ENCODE measurements around the gene CFAP45. TPM values are rescaled to one million over a fixed set of nuclear protein-coding genes. Genes with fewer than 3 reads are reported as not detected.

CFAP45 gene
- total RNA-seq, 1 donor from 2014 or later: 1.7 TPM

DNA sequence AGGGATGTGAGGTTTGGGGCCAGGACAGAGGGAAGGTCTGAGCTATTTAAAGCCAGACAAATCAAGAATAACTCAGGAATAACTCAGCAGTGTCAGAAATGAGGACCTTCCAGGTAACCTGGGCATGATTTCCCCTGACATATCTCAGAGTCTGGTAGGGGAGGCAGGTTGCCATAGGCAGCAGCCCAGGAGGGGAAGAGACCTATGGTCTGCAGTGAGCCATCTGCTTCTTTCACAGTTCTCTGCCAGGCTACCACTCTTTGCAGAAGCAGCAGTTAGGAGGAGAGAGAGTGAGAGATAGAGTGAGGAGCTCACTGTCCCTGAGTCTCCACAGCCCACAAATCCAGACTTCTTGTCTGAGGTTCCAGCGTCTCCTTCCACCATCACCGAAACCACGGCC lies 31.2 kb downstream of the CFAP45 start:
- H3K4me1 Mint-ChIP-seq (ENCODE audit: low read depth): peaks cover 17% of the 10 kb centered on the region
- intact Hi-C loops (cut with micrococcal nuclease): no loop called here
- no peaks in the 10 kb centered on the region for H3K9me3 Mint-ChIP-seq
- H3K27me3 Mint-ChIP-seq (ENCODE audit: insufficient read depth): peaks cover 21% of the 10 kb centered on the region
- H3K4me3 Mint-ChIP-seq: no peak overlapping the region
- no peak overlapping the region for H3K27ac Mint-ChIP-seq
- no peaks in the 10 kb centered on the region for H3K36me3 Mint-ChIP-seq (ENCODE audit: low read depth)
- no peak for DNase-seq (ENCODE audit: low spot score)

GRCh38 chr1:159867664-159868026 lies 32.3 kb downstream of the CFAP45 start:
- Mint-ChIP-seq H3K27me3 (ENCODE audit: insufficient read depth) (peaks cover 21% of the 10 kb centered on the region), H3K9me3 (no peaks in the 10 kb centered on the region), H3K4me3 (no peak overlapping the region), H3K4me1 (ENCODE audit: low read depth) (peaks cover 17% of the 10 kb centered on the region), H3K27ac (no peak overlapping the region), H3K36me3 (ENCODE audit: low read depth) (no peaks in the 10 kb centered on the region)
- intact Hi-C loops (cut with micrococcal nuclease): no loop called here
- DNase-seq (ENCODE audit: low spot score): no peak

GRCh38 chr1:159866905-159867663 lies 32.9 kb downstream of the CFAP45 start:
- Mint-ChIP-seq H3K4me3 (no peak overlapping the region), H3K9me3 (no peaks in the 10 kb centered on the region), H3K27ac (no peak overlapping the region), H3K27me3 (ENCODE audit: insufficient read depth) (peaks cover 21% of the 10 kb centered on the region), H3K36me3 (ENCODE audit: low read depth) (no peaks in the 10 kb centered on the region), H3K4me1 (ENCODE audit: low read depth) (peaks cover 17% of the 10 kb centered on the region)
- no peak for DNase-seq (ENCODE audit: low spot score)
- intact Hi-C loops (cut with micrococcal nuclease): no loop called here

GRCh38 chr1:159866066-159866465 lies 33.9 kb downstream of the CFAP45 start:
- no peaks in the 10 kb centered on the region for H3K36me3 Mint-ChIP-seq (ENCODE audit: low read depth)

DNA sequence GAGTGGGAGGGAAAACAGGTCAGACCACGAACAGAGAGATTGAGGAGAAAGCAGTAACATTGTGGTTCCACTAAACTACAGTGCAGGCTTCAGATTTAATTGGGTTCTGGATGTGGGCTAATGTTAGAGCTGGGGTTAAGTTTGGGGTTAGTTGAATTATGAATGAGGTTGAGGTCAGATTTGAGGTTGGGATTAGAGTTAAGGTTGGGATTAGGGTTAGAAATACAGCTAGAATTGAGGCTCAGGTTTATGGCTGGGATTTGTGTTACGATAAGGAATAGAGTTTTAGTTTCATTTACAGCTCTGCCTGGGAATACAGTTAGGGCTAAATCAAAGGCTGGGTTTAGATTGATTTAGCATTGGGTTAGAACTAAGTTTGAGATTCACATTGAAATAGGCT lies 35.7 kb downstream of the CFAP45 start:
- H3K4me3 Mint-ChIP-seq: no peak overlapping the region
- no peaks in the 10 kb centered on the region for H3K36me3 Mint-ChIP-seq (ENCODE audit: low read depth)
- DNase-seq (ENCODE audit: low spot score): no peak
- H3K27ac Mint-ChIP-seq: no peak overlapping the region
- peaks cover 23% of the 10 kb centered on the region for H3K27me3 Mint-ChIP-seq (ENCODE audit: insufficient read depth)
- peaks cover 17% of the 10 kb centered on the region for H3K4me1 Mint-ChIP-seq (ENCODE audit: low read depth)
- H3K9me3 Mint-ChIP-seq: no peaks in the 10 kb centered on the region
- intact Hi-C loops (cut with micrococcal nuclease): no loop called here

More at GRCh38 chr1:159866066-159866465, 33.9 kb downstream of the CFAP45 start:
- intact Hi-C loops (cut with micrococcal nuclease): no loop called here
- H3K27me3 Mint-ChIP-seq (ENCODE audit: insufficient read depth): peaks cover 22% of the 10 kb centered on the region
- no peaks in the 10 kb centered on the region for H3K9me3 Mint-ChIP-seq
- H3K4me3 Mint-ChIP-seq: no peak overlapping the region
- H3K4me1 Mint-ChIP-seq (ENCODE audit: low read depth): peaks cover 17% of the 10 kb centered on the region
- no peak for DNase-seq (ENCODE audit: low spot score)
- no peak overlapping the region for H3K27ac Mint-ChIP-seq

GRCh38 chr1:159862557-159862956 lies 37.4 kb downstream of the CFAP45 start, which contains the start of gene VSIG8:
Gene VSIG8 (minus strand): TSS chr1:159862657. CDS start chr1:159862521, 136 bp downstream.
- no peaks in the 10 kb centered on the region for H3K9me3 Mint-ChIP-seq
- H3K27me3 Mint-ChIP-seq (ENCODE audit: insufficient read depth): peaks cover 18% of the 10 kb centered on the region
- intact Hi-C loops (cut with micrococcal nuclease): no loop called here
- H3K4me3 Mint-ChIP-seq: no peak within 1 kb of the TSS
- DNase-seq (ENCODE audit: low spot score): no peak
- peaks cover 12% of the 10 kb centered on the region for H3K4me1 Mint-ChIP-seq (ENCODE audit: low read depth)
- H3K36me3 Mint-ChIP-seq (ENCODE audit: low read depth): no peaks in the 10 kb centered on the region
- H3K27ac Mint-ChIP-seq: no peak within 1 kb of the TSS

GRCh38 chr1:159862031-159862430 lies 37.9 kb downstream of the CFAP45 start:
- H3K27me3 Mint-ChIP-seq (ENCODE audit: insufficient read depth): peaks cover 17% of the 10 kb centered on the region
- DNase-seq (ENCODE audit: low spot score): no peak
- H3K27ac Mint-ChIP-seq: no peak overlapping the region
- intact Hi-C loops (cut with micrococcal nuclease): no loop called here
- H3K4me1 Mint-ChIP-seq (ENCODE audit: low read depth): peaks cover 10% of the 10 kb centered on the region
- H3K36me3 Mint-ChIP-seq (ENCODE audit: low read depth): no peaks in the 10 kb centered on the region
- no peaks in the 10 kb centered on the region for H3K9me3 Mint-ChIP-seq
- no peak overlapping the region for H3K4me3 Mint-ChIP-seq

DNA sequence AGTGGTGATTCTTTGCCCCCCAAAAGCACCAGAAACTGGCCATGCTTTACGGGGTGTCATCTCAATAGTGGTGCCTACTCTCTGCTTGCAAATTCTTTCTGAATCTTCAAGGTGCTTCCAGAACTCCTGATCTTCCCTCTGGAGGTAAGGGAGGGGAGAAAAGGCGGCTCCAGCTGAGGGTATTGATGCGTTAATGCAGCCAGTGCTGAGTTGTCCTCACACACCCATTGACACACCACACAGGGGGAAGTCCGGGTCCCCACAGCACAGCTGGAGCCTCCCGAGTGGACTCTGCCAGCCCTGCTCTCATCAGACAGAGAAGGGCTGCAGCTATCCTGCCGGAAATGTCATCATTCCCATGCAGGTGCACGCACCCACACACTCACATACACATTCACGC lies 38.7 kb downstream of the CFAP45 start:
- Mint-ChIP-seq H3K27ac (no peak overlapping the region), H3K9me3 (no peaks in the 10 kb centered on the region), H3K4me3 (no peak overlapping the region), H3K36me3 (ENCODE audit: low read depth) (no peaks in the 10 kb centered on the region), H3K4me1 (ENCODE audit: low read depth) (peaks cover 2% of the 10 kb centered on the region), H3K27me3 (ENCODE audit: insufficient read depth) (peaks cover 14% of the 10 kb centered on the region)
- intact Hi-C loops (cut with micrococcal nuclease): no loop called here
- no peak for DNase-seq (ENCODE audit: low spot score)

DNA sequence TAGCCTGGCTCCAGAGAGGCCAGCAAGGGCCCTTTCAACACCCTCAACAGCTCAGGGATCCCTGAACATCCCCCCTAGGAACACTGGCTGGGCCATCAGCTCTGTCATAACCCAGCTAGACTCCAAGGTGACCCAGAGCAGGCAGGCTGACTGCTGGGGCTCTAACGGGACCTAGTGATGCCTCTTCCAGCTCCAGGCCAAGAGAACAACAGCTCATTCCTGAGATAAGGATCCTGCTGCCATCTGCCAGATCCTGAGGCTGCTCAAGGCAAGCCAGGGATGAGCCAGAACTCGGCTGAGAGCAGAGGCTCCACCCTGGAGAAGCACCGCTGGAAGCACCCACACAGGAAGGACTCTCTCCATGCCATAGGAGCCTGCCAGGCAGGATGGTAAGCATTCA lies 39.5 kb downstream of the CFAP45 start:
- DNase-seq (ENCODE audit: low spot score): no peak
- peaks cover under 1% of the 10 kb centered on the region for H3K4me1 Mint-ChIP-seq (ENCODE audit: low read depth)
- intact Hi-C loops (cut with micrococcal nuclease): no loop called here
- no peaks in the 10 kb centered on the region for H3K9me3 Mint-ChIP-seq
- H3K4me3 Mint-ChIP-seq: no peak overlapping the region
- no peaks in the 10 kb centered on the region for H3K36me3 Mint-ChIP-seq (ENCODE audit: low read depth)
- H3K27ac Mint-ChIP-seq: no peak overlapping the region
- H3K27me3 Mint-ChIP-seq (ENCODE audit: insufficient read depth): peaks cover 14% of the 10 kb centered on the region

- Mint-ChIP-seq H3K9me3 (no peaks in the 10 kb centered on the region), H3K27ac (no peak overlapping the region), H3K4me3 (no peak overlapping the region), H3K27me3 (ENCODE audit: insufficient read depth) (peaks cover 14% of the 10 kb centered on the region), H3K4me1 (ENCODE audit: low read depth) (peaks cover 6% of the 10 kb centered on the region), H3K36me3 (ENCODE audit: low read depth) (no peaks in the 10 kb centered on the region)
- no peak for DNase-seq (ENCODE audit: low spot score)
- intact Hi-C loops (cut with micrococcal nuclease): no loop called here
These were observed 40.1 kb downstream of the CFAP45 start for GRCh38 chr1:159859767-159860322.

DNA sequence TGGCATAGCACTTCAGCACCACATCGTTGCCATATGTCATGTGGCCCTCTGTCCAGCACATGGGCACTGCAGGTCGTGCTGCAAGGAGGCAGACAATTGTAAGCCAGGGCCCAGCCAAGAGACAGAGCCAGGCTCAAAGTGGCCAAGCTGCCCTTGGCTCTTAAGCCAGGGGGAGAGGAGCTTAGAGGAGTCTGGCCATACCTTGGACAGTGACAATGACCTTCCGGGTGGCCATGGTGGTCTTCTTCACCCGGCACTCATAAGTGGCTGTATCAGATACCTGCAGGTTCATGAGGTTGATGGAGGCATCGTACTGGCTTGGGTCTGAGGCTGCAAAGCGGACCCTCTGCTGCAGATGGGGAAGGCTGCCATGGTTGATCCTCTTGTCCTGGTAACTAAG lies 42.1 kb downstream of the CFAP45 start:
- peaks cover 13% of the 10 kb centered on the region for H3K4me1 Mint-ChIP-seq (ENCODE audit: low read depth)

GRCh38 chr1:159856576-159856975 lies 43.4 kb downstream of the CFAP45 start:
- Mint-ChIP-seq H3K9me3 (no peaks in the 10 kb centered on the region), H3K27ac (no peak overlapping the region), H3K4me3 (no peak overlapping the region), H3K36me3 (ENCODE audit: low read depth) (no peaks in the 10 kb centered on the region), H3K27me3 (ENCODE audit: insufficient read depth) (peaks cover 24% of the 10 kb centered on the region), H3K4me1 (ENCODE audit: low read depth) (peaks cover 13% of the 10 kb centered on the region)
- intact Hi-C loops (cut with micrococcal nuclease): no loop called here
- DNase-seq (ENCODE audit: low spot score): no peak

More for the DNA sequence above, 42.1 kb downstream of the CFAP45 start:
- no peaks in the 10 kb centered on the region for H3K36me3 Mint-ChIP-seq (ENCODE audit: low read depth)
- no peaks in the 10 kb centered on the region for H3K9me3 Mint-ChIP-seq
- no peak for DNase-seq (ENCODE audit: low spot score)
- H3K27me3 Mint-ChIP-seq (ENCODE audit: insufficient read depth): peaks cover 19% of the 10 kb centered on the region
- H3K4me3 Mint-ChIP-seq: no peak overlapping the region
- intact Hi-C loops (cut with micrococcal nuclease): no loop called here
- no peak overlapping the region for H3K27ac Mint-ChIP-seq

GRCh38 chr1:159855709-159856108 lies 44.3 kb downstream of the CFAP45 start:
- Mint-ChIP-seq H3K4me1 (ENCODE audit: low read depth) (peaks cover 13% of the 10 kb centered on the region), H3K9me3 (no peaks in the 10 kb centered on the region), H3K4me3 (no peak overlapping the region), H3K27me3 (ENCODE audit: insufficient read depth) (peaks cover 30% of the 10 kb centered on the region), H3K27ac (no peak overlapping the region), H3K36me3 (ENCODE audit: low read depth) (no peaks in the 10 kb centered on the region)
- intact Hi-C loops (cut with micrococcal nuclease): loop anchor here (2.0 kb wide), 1 partner anchor 75 kb away; the partner anchor contains the start of gene DUSP23
- no peak for DNase-seq (ENCODE audit: low spot score)
